GM18505 (cell line): ENCODE data around the gene TLE4.
"Not testable (repeated sequence)": the region's sequence is repeated elsewhere in the genome, so short reads cannot be mapped to it uniquely, and the experiment has no call there.

Source experiments
- ATAC-seq: cut with Tn5 transposase; IDR thresholded peaks from one replicate; pipeline ENCODE4 v1.9.1; 2021; ENCODE audit not compliant: unreplicated experiment
- POLR2A ChIP-seq: IDR thresholded peaks from 4 replicates; pipeline ENCODE4 v1.6.1; 2011; ENCODE audit warnings: borderline replicate concordance; ENCODE audit not compliant: insufficient read depth, insufficient read length; ENCODE audit errors: extremely low read depth

TLE4 gene

DNA sequence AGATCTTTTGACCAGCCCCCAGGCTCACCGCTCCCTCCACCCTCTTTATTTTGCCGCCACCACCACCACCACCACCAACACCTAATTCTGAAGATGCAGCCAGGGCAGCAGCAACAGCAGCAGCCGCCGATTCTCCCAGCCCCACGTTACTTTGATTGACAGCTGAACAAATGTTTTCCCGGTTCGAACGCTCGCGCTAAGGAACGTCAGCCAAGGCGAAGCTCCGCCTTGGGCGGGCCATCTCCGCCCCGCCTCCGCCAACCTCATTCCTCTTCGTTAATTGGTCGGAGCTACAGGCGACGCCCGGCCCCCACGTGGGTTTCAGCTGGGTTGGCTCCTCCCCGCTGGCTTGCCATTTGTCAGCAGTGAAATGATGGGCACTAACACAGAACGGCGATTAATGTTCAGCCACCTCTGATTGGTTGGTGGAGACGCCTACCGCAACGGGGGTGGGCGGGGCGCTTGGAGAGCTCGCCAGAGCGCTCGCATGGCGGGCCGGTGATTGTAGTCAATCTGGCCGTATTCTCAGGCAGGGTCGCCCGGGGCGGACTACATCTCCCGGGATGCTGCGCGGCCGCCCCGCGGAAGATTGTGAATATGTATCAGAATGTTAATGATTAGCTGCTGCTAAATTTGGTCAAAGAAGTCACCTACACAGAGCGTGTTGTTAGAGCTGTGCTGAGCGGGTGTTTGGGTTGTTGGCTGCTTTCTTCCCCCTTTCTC lies at the start of gene TLE4:
TSS of gene TLE4 (plus strand) at position 657 of the 723 bp plus-strand sequence. CDS start 826 bp downstream, outside the sequence.
- TF ChIP-seq POLR2A, result peak; percentile 88
- ATAC-seq, result peak; percentile 87

DNA sequence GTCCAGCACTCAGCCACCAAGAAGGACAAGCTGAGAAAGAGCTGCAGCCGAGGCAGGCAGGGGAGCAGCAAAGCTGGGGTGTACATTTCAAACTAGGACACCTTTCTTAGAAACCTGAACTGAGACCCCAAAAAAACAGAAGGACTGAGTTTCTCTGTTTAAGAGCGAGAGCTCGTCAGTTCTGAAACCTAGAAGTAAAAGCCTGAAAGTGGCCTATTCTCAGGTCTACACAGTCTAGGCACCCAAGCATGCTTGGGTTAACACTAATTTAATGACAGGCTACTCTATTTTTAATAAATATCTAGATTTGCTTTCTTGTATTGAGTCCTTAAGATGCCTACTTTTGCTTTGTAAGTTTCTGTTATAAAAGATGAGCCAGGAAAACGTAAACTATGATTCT lies 49.0 kb upstream of the TLE4 start:
- ATAC-seq, result no peak
- TF ChIP-seq POLR2A, result no peak

DNA sequence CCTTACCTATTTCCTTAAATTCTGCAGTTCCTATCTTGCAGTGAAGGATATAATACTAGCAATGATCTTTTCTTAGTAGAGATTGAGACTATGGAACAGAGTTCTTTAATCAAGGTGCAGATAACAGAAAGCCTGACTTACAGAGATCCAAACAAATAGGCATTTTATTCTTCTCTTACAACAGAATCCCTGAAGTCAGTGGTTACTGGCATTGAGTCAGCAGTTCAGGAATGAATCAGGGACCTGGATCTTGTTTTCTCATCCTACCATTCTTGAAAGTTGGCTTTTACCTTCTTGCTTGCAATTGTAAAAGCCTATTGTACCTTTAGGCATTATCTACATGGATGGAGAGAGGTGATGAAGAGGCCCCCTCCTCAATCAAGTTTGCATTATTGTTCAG lies 47.5 kb upstream of the TLE4 start:
- no peak for TF ChIP-seq POLR2A
- ATAC-seq, result no peak

DNA sequence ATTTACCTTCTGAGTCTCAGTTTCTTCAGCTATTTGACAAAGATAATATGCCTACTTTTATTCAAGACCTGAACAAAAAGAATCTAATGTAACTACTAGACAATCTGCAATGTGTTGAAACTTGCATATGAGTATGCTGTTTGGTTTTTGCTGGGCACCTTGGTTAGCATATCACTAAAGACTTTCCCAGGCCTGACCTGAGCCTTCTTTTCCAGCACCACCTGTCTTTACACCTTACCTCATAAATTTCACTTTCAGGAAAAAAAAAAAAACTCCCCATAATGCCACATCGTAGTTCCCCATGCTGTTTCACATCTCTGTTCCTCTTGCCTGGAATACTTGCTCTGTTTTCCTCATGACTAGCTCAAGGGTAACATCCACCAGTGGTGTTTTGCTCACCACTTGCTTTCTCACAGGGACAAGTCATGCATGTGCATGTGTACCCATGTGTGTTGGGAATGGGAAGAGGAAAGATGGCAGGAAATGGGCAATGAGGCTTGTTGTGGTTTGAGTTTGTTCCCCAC lies 45.6 kb upstream of the TLE4 start:
- no peak for ATAC-seq
- no peak for TF ChIP-seq POLR2A

DNA sequence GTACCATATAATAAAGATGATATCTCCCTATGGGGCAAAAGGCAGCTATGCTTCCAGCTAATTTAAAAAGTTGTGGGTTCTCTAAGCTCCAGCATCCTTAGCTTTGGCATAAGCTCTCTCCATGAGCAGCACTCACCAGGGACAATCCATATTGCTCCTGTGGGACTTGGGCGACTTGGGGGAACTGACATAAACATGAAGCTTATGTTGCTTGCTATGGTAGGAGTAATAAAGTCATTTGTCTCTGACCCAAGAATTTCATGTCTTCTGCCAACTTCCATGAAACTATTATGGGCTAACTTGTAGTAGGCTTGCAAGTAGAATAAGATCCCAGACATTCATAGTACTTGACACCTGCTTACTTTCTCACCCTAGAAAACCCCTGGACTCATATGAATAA lies 36.2 kb upstream of the TLE4 start:
- no peak for TF ChIP-seq POLR2A
- ATAC-seq, result no peak

DNA sequence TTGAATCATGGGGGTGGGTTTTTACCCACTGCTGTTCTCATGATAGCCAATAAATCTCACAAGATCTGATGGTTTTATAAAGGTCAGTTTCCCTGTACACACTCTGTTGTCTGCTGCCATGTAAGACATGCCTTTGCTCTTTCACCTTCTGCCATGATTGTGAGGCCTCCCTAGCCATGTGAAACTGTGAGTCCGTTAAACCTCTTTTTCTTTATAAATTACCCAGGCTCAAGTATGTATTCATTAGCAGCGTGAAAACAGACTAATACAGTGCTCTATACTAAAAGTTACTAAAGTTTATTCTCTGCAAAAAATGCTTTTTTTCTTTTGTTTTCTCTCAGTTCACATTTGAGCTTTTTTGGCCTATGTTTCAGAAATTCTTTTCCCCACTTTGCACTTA lies 33.9 kb upstream of the TLE4 start:
- TF ChIP-seq POLR2A, result no peak
- ATAC-seq, result no peak

DNA sequence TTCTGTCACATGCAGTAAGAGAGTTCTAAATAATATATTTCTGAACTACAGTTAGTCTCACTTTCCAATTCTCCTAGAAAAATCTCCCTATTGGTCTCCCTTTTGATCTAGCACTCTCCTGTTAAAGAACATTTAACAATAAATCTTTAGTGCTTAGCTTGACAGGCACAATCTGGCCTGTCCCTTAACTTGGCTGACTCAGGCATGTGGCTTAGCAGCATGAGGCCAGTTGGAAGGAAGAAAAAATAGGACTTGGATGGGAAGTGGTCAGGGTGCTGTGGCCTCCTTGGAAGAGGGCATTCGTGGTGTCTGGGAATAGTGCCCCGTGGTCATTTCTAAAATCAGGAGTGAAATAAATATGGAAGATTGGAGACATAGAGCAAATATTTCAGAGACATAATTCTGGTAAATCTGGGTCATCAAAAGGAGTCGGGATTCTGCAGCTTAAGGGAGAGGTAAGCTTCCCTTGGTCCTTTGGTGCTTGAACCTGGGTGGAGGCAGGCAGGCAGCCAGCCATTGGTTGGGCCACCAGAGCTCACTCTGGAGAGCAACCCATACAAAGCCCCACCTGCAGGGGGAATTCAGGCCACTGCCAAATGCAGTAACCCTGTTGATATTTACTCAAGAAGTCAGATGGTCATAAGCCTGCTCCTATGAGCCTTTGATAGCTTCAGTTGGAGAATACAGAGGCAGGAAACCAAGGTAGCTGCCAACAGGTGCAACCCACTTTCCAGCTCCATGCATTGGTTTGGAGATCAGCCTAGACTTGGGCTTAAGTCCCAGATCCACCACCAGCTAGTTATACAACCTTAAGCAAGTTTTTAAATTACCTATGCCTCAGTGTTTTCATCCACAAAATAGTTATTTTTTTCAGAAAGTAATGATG lies 28.8 kb upstream of the TLE4 start:
- TF ChIP-seq POLR2A, result no peak
- no peak for ATAC-seq

DNA sequence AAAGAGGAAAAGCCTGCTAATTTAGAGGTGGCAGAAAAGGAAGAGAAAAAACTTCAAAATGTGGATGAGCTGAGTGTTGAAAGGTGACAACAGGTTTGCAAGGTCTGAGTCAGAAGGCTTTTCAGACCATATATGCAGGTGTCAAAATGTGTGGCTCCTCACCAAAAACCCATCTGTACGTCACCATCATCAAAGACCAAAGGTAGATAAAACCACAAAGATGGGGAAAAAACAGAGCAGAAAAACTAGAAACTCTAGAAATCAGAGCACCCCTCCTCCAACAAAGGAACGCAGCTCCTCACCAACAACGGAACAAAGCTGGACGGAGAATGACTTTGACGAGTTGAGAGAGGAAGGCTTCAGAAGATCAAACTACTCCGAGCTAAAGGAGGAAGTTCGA lies 27.4 kb upstream of the TLE4 start:
- ATAC-seq, result not testable (repeated sequence)

DNA sequence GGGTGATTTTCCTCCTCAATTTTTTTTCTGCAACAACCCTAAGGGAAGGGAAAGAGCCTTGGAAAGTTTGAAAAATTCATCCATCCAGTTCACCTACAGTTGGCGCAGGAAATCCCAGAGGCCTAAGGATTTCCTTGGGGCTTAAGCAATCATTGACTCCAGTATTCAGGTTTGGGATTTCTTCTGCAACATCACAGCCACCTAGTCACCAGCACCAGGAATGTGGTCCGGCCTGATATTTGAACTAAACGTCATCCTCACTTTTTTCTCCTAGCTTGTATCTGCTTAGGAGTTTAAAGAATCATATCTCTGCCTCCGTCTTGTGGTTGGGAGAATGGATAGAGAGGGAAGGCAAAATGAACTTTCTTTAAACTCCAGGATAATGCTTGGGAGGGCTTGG lies 20.2 kb upstream of the TLE4 start:
- TF ChIP-seq POLR2A, result no peak
- no peak for ATAC-seq

DNA sequence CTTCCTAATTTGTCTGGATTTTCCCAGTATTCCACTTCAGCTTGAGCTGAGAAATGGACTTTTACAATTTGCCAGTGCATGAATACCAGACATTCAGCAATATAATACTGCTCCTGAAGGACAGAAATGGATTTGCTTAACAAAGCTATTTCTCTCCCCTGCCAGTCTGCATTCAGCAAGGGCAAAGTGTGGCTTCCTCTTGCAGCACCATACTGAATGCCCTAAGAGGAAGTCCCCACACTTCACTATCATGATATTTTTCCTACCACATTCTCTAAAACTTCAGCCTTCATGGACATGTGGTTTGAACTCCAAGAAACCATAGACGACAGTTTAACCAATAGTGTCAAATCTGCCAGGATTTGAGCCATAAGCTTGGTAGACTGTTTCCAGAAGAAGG lies 19.8 kb upstream of the TLE4 start:
- ATAC-seq, result no peak
- TF ChIP-seq POLR2A, result no peak

DNA sequence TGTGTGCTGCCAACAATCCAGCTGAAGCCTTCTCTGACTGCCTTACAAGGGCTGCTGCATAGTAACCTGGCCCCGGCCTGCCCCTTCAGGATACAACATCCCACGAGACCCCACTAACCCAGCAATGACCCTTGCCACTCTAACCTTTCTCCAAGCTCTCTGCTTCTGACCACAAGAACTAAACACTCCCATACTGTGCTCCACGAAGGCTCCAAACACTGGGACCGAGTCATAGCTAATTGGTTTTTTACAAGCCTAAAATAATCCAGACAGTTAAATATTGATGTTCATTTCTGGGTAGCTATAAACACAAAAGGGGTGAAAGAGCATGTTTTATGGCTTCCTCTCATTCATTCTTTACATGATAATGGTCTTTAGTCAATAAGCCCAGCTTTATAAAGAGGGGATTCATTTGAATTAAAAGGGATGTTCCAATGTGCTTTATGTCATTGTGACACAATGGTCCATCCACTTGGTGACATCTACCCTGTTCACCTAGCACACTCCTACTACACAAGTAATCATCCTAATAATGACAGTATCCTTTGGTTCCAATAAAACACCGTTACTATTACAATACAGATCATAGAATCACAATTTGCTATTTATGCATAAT lies 16.2 kb upstream of the TLE4 start:
- no peak for ATAC-seq
- TF ChIP-seq POLR2A, result no peak

DNA sequence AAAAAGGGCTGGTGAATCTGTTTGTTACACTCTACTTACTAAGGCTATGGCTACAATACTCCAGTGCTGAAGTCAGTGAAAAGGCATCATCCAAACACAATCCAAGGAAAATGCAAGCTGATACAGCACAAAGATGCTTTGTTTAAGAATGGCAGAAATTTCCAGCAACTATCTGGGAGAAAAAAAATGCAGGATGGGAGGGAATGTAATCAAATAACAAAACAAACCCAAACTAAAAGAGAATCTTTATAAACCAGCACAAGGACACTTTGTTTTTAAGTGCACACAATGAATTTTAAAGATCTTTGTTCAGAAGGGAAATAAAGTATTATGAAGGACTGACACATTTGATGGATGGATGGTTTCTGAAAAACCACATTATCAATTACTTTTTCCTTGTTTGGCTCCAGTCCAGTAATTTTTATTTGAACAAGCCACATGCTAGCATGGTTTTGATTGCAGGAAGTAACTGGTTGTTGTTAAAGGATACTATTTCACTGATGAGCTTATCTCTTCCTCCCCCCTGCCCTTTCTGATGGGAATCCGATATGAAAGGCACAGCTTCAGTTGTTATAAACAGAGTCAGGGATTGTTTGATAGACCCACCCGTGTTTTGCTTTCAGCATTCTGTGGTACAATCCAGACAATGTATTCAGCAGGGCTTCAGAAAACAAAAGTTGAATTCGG lies 12.1 kb upstream of the TLE4 start:
- TF ChIP-seq POLR2A, result no peak
- ATAC-seq, result no peak

DNA sequence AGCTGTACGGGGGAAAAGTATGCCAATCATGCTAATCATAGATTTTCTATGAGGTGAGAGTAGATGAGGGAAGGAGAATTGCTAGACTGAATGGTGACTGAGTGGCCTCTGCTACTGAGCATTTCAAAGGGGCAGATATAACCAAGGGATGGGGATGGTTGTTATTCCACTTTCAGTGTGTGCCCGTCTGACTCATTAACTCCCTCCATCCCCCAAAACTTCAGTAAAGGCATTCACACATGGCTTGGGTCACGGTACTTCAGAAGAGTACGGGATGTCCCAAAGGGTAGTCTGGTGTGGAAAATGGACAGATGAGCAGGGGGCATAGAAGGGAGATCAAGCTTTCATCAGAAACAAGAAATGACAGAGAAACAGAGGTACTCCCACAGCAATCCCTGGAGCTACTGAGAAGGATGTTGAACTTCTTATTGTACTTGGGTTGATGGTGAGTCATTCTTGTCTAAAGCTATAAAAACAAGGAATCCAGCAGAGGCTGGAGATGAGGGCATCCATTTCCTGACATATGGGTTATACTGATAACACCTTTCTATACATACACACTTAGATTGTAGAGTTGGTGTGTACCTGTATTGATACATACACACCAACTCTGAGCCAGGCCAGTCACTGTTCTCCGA lies 8.9 kb upstream of the TLE4 start:
- no peak for ATAC-seq
- no peak for TF ChIP-seq POLR2A

DNA sequence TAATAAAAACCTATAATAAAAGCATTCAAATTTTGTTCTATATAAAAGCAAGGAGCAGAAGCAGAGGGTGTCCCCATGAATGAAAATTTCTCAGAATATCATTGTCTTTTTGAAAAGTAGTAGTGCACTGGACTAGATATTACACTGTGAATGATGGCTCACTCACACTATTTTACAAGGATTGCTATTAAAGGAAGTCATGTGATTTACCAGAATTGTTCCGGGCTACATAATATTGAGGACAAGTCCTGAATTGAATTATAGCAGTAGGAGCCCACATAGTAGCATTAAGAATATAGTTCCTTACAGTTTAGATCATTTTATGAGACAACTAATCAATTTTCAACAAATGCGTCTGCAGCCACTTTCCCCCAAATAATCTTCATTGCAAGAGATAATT lies 7.7 kb upstream of the TLE4 start:
- ATAC-seq, result no peak
- TF ChIP-seq POLR2A, result no peak
